ENCODE data around the gene CALCOCO1. TPM values are rescaled to one million over a fixed set of nuclear protein-coding genes. Genes with fewer than 3 reads are reported as not detected.

Gene CALCOCO1
- total and polyA plus RNA-seq, 2 of the 13 experiments (the other 11 are each of a cell fraction or from before 2014, with no cell fraction given): 7.7 to 47.7 TPM

- TF ChIP-seq BRF2 (CRISPR knock-in tag; IDR thresholded peaks at IDR 0.05) (no peak), ZNF687 (CRISPR knock-in tag; IDR thresholded peaks at IDR 0.05) (peak; percentile 69), ZUFSP (CRISPR knock-in tag; IDR thresholded peaks at IDR 0.05; ENCODE audit: borderline replicate concordance) (no peak), HOXA3 (CRISPR knock-in tag; IDR thresholded peaks at IDR 0.05) (peak; percentile 65), NCOA1 (CRISPR knock-in tag; IDR thresholded peaks at IDR 0.05) (peak; percentile 68; the same call in 1 of the 2 replicates), MIER2 (CRISPR knock-in tag; IDR thresholded peaks at IDR 0.05) (0 out of 2 replicates have a peak, but pooled peaks have one; percentile 33), ZNF337 (CRISPR knock-in tag; IDR thresholded peaks at IDR 0.05; ENCODE audit: borderline replicate concordance, low read depth) (no peak), RXRA (CRISPR knock-in tag; IDR thresholded peaks at IDR 0.05) (peak; percentile 59), ZNF547 (CRISPR knock-in tag; IDR thresholded peaks at IDR 0.05) (0 out of 2 replicates have a peak, but pooled peaks have one; percentile 38), MAFF (IDR thresholded peaks at IDR 0.05; ENCODE audit: low read depth, low read length) (no peak), ZBTB43 (CRISPR knock-in tag; conservative IDR thresholded peaks at IDR 0.05) (no peak), BRCA1 (CRISPR knock-in tag; IDR thresholded peaks at IDR 0.05) (no peak), NFYB (CRISPR knock-in tag; IDR thresholded peaks at IDR 0.05) (peak; percentile 54), REL (CRISPR knock-in tag; conservative IDR thresholded peaks at IDR 0.05) (no peak), DMAP1 (CRISPR knock-in tag; IDR thresholded peaks at IDR 0.05) (0 out of 2 replicates have a peak, but pooled peaks have one; percentile 39), SP4 (CRISPR knock-in tag; IDR thresholded peaks at IDR 0.05) (peak; percentile 96), ZNF850 (CRISPR knock-in tag; conservative IDR thresholded peaks at IDR 0.05) (no peak), ZNF10 (CRISPR knock-in tag; IDR thresholded peaks at IDR 0.05; ENCODE audit: borderline replicate concordance, low read depth) (no peak), SAP130 (CRISPR knock-in tag; IDR thresholded peaks at IDR 0.05; ENCODE audit: low read depth) (peak; percentile 97), SIX4 (CRISPR knock-in tag; IDR thresholded peaks at IDR 0.05) (peak; percentile 34; the same call in 1 of the 2 replicates), ZFX (CRISPR knock-in tag; IDR thresholded peaks at IDR 0.05; ENCODE audit: low read depth) (peak; percentile 58; the same call in 1 of the 2 replicates), ZMYM2 (CRISPR knock-in tag; IDR thresholded peaks at IDR 0.05) (no peak), POLR2AphosphoS5 (IDR thresholded peaks at IDR 0.05; ENCODE audit: low read depth, low read length) (peak; percentile 87)
These were observed at the start of gene CALCOCO1 (continued) for GRCh38 chr12:53727310-53728041.

All from HepG2 (cell line).